Peyer's patch (tissue), 4 donors: Measurements from ENCODE around the gene S100A2. TPM values are rescaled to one million over a fixed set of nuclear protein-coding genes. Genes with fewer than 3 reads are reported as not detected.
A peak's percentile ranks its signal among the peaks of the same experiment; 100 is the strongest.

ENCODE experiments used
- DNase-seq, 3 donors: peaks; one replicate each; pipeline ENCODE4 v3.0.0-alpha.2; 2017 to 2019
- H3K27ac ChIP-seq, 4 donors: fragments of 200-600 bp; sonication (generic); one replicate each; pipeline ENCODE4 v1.5.1; 2016 to 2019
- H3K27me3 ChIP-seq, 2 donors: fragments of 200-600 bp; sonication (generic); one replicate each; pipeline ENCODE4 v1.5.1; 2019
- H3K36me3 ChIP-seq, 3 donors: fragments of 200-600 bp; sonication (generic); one replicate each; pipeline ENCODE4 v1.5.1; 2016 to 2019
- H3K4me1 ChIP-seq, 4 donors: fragments of 200-600 bp; sonication (generic); one replicate each; pipeline ENCODE4 v1.5.1; 2016 to 2019
- H3K4me3 ChIP-seq, 4 donors: fragments of 200-600 bp; sonication (generic); 1 replicate in 3 of 4; 2 replicates in 1 of 4; pipeline ENCODE4 v1.5.1; 2016 to 2019; ENCODE audit warnings: mild to moderate bottlenecking in 1 of 4
- H3K9me3 ChIP-seq, 4 donors: fragments of 200-600 bp; sonication (generic); one replicate each; pipeline ENCODE4 v1.5.1; 2016 to 2019; ENCODE audit warnings: mild to moderate bottlenecking in 1 of 4
- CTCF ChIP-seq, 6 experiments: fragments of 450-650 bp in 4 of 6; fragments of 200-600 bp in 2 of 6; sonication (generic) in 1 of 6; IDR thresholded peaks; one replicate each; pipeline ENCODE4 v1.5.1; 2017 to 2019; ENCODE audit warnings: antibody characterized with exemption in 6 of 6, mild to moderate bottlenecking in 3 of 6, moderate library complexity in 1 of 6
- POLR2A ChIP-seq, 2 donors: fragments of 450-650 bp; IDR thresholded peaks; one replicate each; pipeline ENCODE4 v1.5.1; 2017; ENCODE audit warnings: antibody characterized with exemption in 2 of 2, mild to moderate bottlenecking in 2 of 2, moderate library complexity in 2 of 2
- total RNA-seq, 4 donors: library from RNA; depleted of rRNA; stranded (reverse); fragments of >200 nt; gene quantifications; one replicate each; pipeline ENCODE4 v1.1.0, GENCODE V29; 2016

The S100A2 gene
- total RNA-seq, 4 donors from 2014 or later: not detected

GRCh38 chr1:153513023-153513422 is 52.6 kb downstream of the S100A2 start:
- H3K4me3 ChIP-seq: no peak overlapping the region
- no peaks in the 10 kb centered on the region for H3K36me3 ChIP-seq
- TF ChIP-seq POLR2A (IDR thresholded peaks at IDR 0.05): no peak
- peak in 2 of 6 experiments; percentile 28 to 30 for TF ChIP-seq CTCF (IDR thresholded peaks at IDR 0.05)
- DNase-seq: peak in 1 of 3 donors; percentile 60
- no peaks in the 10 kb centered on the region for H3K9me3 ChIP-seq
- H3K4me1 ChIP-seq: peaks cover 0 to 17% (median 0%) of the 10 kb centered on the region in 4 donors
- no peak overlapping the region for H3K27ac ChIP-seq
- no peaks in the 10 kb centered on the region for H3K27me3 ChIP-seq

Other genes with a start within 250 kb of the S100A2 start
- not detected for gene PGLYRP4, start 217.0 kb downstream of the S100A2 start, total RNA-seq
- gene S100A9, start 208.0 kb downstream of the S100A2 start, total RNA-seq: 10 to 100 TPM in 3 of 4 donors, 1 to 10 TPM in 1; 6.8 to 96.6 (median 17.6) TPM
- gene S100A12, start 190.2 kb downstream of the S100A2 start, total RNA-seq: not detected
- 1 to 10 TPM in 2 of 4 donors, not detected in 2; 7.6 to 9.8 TPM for gene S100A8, start 174.8 kb downstream of the S100A2 start, total RNA-seq
- not detected for gene S100A7A, start 149.3 kb downstream of the S100A2 start, total RNA-seq
- gene S100A7, start 105.2 kb downstream of the S100A2 start, total RNA-seq: not detected
- 100 to 1,000 TPM; 321 to 366 (median 334) TPM for gene S100A6, start 29.9 kb downstream of the S100A2 start, total RNA-seq
- not detected for gene S100A5, start 24.9 kb downstream of the S100A2 start, total RNA-seq
- gene S100A4, start 20.0 kb downstream of the S100A2 start, total RNA-seq: 100 to 1,000 TPM in 1 of 4 donors, 10 to 100 TPM in 3; 38.2 to 435 (median 53.6) TPM
- not detected for gene S100A3, start 16.6 kb downstream of the S100A2 start, total RNA-seq
- 100 to 1,000 TPM; 107 to 277 (median 193) TPM for gene S100A16, start 47.3 kb upstream of the S100A2 start, total RNA-seq
- 100 to 1,000 TPM; 106 to 391 (median 293) TPM for gene S100A14, start 50.5 kb upstream of the S100A2 start, total RNA-seq
- gene S100A13, start 61.7 kb upstream of the S100A2 start, total RNA-seq: 100 to 1,000 TPM in 1 of 4 donors, 10 to 100 TPM in 3; 49.5 to 185 (median 52.9) TPM
- gene S100A1, start 62.6 kb upstream of the S100A2 start, total RNA-seq: not detected
- 10 to 100 TPM; 53.8 to 80.8 (median 68.7) TPM for gene CHTOP, start 68.2 kb upstream of the S100A2 start, total RNA-seq
- gene SNAPIN, start 92.9 kb upstream of the S100A2 start, total RNA-seq: 10 to 100 TPM; 15.4 to 29.7 (median 28.1) TPM
- gene ILF2, start 105.1 kb upstream of the S100A2 start, total RNA-seq: 10 to 100 TPM; 31.4 to 67.7 (median 47.2) TPM
- 10 to 100 TPM in 2 of 4 donors, 1 to 10 TPM in 2; 5.0 to 17.3 (median 10.9) TPM for gene NPR1, start 112.8 kb upstream of the S100A2 start, total RNA-seq
- gene INTS3, start 162.2 kb upstream of the S100A2 start, total RNA-seq: 10 to 100 TPM; 24.3 to 75.1 (median 42.4) TPM
- gene SLC27A3, start 209.6 kb upstream of the S100A2 start, total RNA-seq: 100 to 1,000 TPM in 1 of 4 donors, 10 to 100 TPM in 3; 12.3 to 124 (median 22.0) TPM